Prostate gland (tissue), 2 donors: ENCODE measurements around the gene HIVEP2.

Experiments used
- POLR2A ChIP-seq: fragments of 450-650 bp; IDR thresholded peaks from one replicate; pipeline ENCODE4 v1.6.1; 2016; ENCODE audit warnings: antibody characterized with exemption, mild to moderate bottlenecking
- TF ChIP-seq, protein P1 (sequence below), 4 experiments: fragments of 200-600 bp in 2 of 4; fragments of 450-650 bp in 2 of 4; sonication (generic) in 2 of 4; IDR thresholded peaks; 1 replicate in 3 of 4; 2 replicates in 1 of 4; pipeline ENCODE4 v1.5.1; 2016 to 2019; ENCODE audit warnings: antibody characterized with exemption in 4 of 4, mild to moderate bottlenecking in 2 of 4, moderate library complexity in 2 of 4

DNA sequence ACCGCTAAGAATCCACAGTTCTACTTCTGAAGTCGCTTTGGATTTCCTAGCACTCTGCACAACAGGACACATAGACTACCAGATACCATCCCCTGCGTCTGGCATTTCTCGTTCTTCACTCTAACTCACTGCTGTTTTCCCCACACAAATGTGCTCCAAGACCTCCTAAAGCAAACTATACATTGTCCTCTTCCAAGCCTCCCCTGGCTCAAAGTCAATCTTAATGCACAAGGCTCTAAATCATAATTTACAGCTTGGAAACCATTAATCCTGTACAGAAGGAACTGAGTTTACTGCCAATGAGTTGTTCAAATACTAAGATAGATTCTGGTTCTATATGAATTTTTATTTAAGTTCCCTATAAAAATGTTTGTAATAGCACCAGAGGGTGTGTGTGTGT lies 128.5 kb downstream of the HIVEP2 start:
- TF ChIP-seq, protein P1, sequence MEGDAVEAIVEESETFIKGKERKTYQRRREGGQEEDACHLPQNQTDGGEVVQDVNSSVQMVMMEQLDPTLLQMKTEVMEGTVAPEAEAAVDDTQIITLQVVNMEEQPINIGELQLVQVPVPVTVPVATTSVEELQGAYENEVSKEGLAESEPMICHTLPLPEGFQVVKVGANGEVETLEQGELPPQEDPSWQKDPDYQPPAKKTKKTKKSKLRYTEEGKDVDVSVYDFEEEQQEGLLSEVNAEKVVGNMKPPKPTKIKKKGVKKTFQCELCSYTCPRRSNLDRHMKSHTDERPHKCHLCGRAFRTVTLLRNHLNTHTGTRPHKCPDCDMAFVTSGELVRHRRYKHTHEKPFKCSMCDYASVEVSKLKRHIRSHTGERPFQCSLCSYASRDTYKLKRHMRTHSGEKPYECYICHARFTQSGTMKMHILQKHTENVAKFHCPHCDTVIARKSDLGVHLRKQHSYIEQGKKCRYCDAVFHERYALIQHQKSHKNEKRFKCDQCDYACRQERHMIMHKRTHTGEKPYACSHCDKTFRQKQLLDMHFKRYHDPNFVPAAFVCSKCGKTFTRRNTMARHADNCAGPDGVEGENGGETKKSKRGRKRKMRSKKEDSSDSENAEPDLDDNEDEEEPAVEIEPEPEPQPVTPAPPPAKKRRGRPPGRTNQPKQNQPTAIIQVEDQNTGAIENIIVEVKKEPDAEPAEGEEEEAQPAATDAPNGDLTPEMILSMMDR (IDR thresholded peaks at IDR 0.05) = no peak
- no peak for TF ChIP-seq POLR2A
